ENCODE data around the gene DPP6. TPM values are rescaled to one million over a fixed set of nuclear protein-coding genes. Genes with fewer than 3 reads are reported as not detected.

The DPP6 gene
- total and polyA plus RNA-seq, 9 of the 15 experiments (the other 6 are each of a cell fraction or from before 2014, with no cell fraction given), result not detected

- H4K20me1 ChIP-seq (replicated peaks; ENCODE audit: control insufficient read depth, insufficient read depth, low read length), result no peaks in the 10 kb centered on the region
Measured at GRCh38 chr7:154827007-154827406, 774.8 kb downstream of the DPP6 start.

More at GRCh38 chr7:154827007-154827406, 774.8 kb downstream of the DPP6 start:
- Histone ChIP-seq H3K4me3 (no peak overlapping the region), H3K9me1 (ENCODE audit: control insufficient read depth, insufficient read depth, low read length) (peaks cover under 1% of the 10 kb centered on the region), H3K27me3 (ENCODE audit: control insufficient read depth in 2 of 2, insufficient read depth in 2 of 2, low read length in 2 of 2) (peaks cover 24 to 46% of the 10 kb centered on the region in 2 experiments), H3K9me3 (replicated peaks; ENCODE audit: control insufficient read depth, insufficient read depth, low read depth, low read length) (no peaks in the 10 kb centered on the region), H3K79me2 (ENCODE audit: control insufficient read depth, insufficient read depth, low read length) (no peaks in the 10 kb centered on the region), H3K27ac (ENCODE audit: extremely low read depth, low read depth, low read length) (no peak overlapping the region), H3K4me2 (ENCODE audit: insufficient read depth, low read length) (no peak overlapping the region), H3K4me1 (replicated peaks in 1 of 2; ENCODE audit: control insufficient read depth in 2 of 2, insufficient read depth in 2 of 2, low read length in 2 of 2) (no peaks in the 10 kb centered on the region), H3K9ac (ENCODE audit: insufficient read depth in 1 of 2, low read depth in 2 of 2, low read length in 2 of 2) (no peak overlapping the region), H2AFZ (ENCODE audit: low read depth, low read length) (no peak overlapping the region), H3K36me3 (ENCODE audit: control insufficient read depth, insufficient read depth, low read length) (no peaks in the 10 kb centered on the region)
- intact Hi-C loops (cut with micrococcal nuclease) (no loop called here), in situ Hi-C loops (cut with MboI) (no loop called here)
- DNase-seq (ENCODE audit: extremely low read depth in 1 of 4, low spot score in 3 of 4) (no peak), FAIRE-seq (no peak), ATAC-seq (no peak)
- ChIA-PET CTCF (ENCODE audit: low intra/inter-chr PET ratio) (no interaction called here), POLR2A (interaction anchor here (0.8 to 1.2 kb wide), 3 partner anchors 8 to 58 kb away, joined by 3 to 4 read pairs (median 4); no protein-coding TSS in a partner anchor)
- no TSS peak for BruUV-seq (replicated peaks)
- 0% methylated on average over 2 of the region's 2 CpGs for WGBS (ENCODE audit: insufficient coverage, low coverage, missing lambda C conversion rate)
- TF ChIP-seq KLF13 (tag; IDR thresholded peaks at IDR 0.05; ENCODE audit: borderline replicate concordance, low read depth), result no peak
- no peak for TF ChIP-seq FOXJ2 (tag; IDR thresholded peaks at IDR 0.05)
- no peak for TF ChIP-seq GTF2B (IDR thresholded peaks at IDR 0.05; ENCODE audit: extremely low read depth, insufficient read length)
- TF ChIP-seq HBP1 (CRISPR knock-in tag; IDR thresholded peaks at IDR 0.05), result no peak
- TF ChIP-seq TAF7 (tag; IDR thresholded peaks at IDR 0.05), result no peak
- no peak for TF ChIP-seq SRSF9 (IDR thresholded peaks at IDR 0.05; ENCODE audit: borderline replicate concordance, low read depth, low read length)
- no peak for TF ChIP-seq SIN3A (IDR thresholded peaks at IDR 0.05; ENCODE audit: borderline replicate concordance in 2 of 2, control insufficient read depth in 1 of 2, low read depth in 2 of 2, low read length in 2 of 2)
- TF ChIP-seq E2F5 (CRISPR knock-in tag; IDR thresholded peaks at IDR 0.05), result no peak
- no peak for TF ChIP-seq HSF4 (CRISPR knock-in tag; IDR thresholded peaks at IDR 0.05; ENCODE audit: borderline replicate concordance)
- TF ChIP-seq ZNF41 (CRISPR knock-in tag; conservative IDR thresholded peaks at IDR 0.05), result no peak
- no peak for TF ChIP-seq GMEB1 (CRISPR knock-in tag; IDR thresholded peaks at IDR 0.05)
- TF ChIP-seq SREBF1 (IDR thresholded peaks at IDR 0.05; ENCODE audit: borderline replicate concordance, low read depth, low read length), result no peak
